Hindlimb muscle (tissue), 1 donor: ENCODE measurements around the gene ARHGAP40. TPM values are rescaled to one million over a fixed set of nuclear protein-coding genes. Genes with fewer than 3 reads are reported as not detected.

Experiments used
- DNase-seq: peaks from one replicate; pipeline ENCODE4 v3.0.0-alpha.2; 2013
- polyA plus RNA-seq: library from polyadenylated mRNA; unstranded; fragments of 120-200 nt; gene quantifications from one replicate; pipeline ENCODE4 v1.2.1, GENCODE V29; 2013; ENCODE audit not compliant: insufficient read length

ARHGAP40 gene
- polyA plus RNA-seq, result 0.09 TPM

- peak; percentile 23 for DNase-seq
These were observed at the start of gene ARHGAP40 for GRCh38 chr20:38601216-38602184. Gene ARHGAP40 (plus strand): TSS chr20:38601809.

- no peak for DNase-seq
These were observed 46.6 kb upstream of the ARHGAP40 start for GRCh38 chr20:38554986-38555385.

- no peak for DNase-seq
These were observed 46.2 kb upstream of the ARHGAP40 start for GRCh38 chr20:38555395-38555794.

- DNase-seq, result no peak
These were observed 44.4 kb upstream of the ARHGAP40 start for GRCh38 chr20:38557174-38557573.

- DNase-seq, result no peak
These were observed 42.8 kb upstream of the ARHGAP40 start for GRCh38 chr20:38558596-38559360.

GRCh38 chr20:38559764-38560163 lies 41.8 kb upstream of the ARHGAP40 start:
- DNase-seq, result no peak

GRCh38 chr20:38563802-38564431 lies 37.7 kb upstream of the ARHGAP40 start:
- no peak for DNase-seq

GRCh38 chr20:38564680-38565079 lies 36.9 kb upstream of the ARHGAP40 start:
- DNase-seq, result no peak

GRCh38 chr20:38566036-38566598 lies 35.5 kb upstream of the ARHGAP40 start:
- no peak for DNase-seq

- DNase-seq, result no peak
These were observed 31.7 kb upstream of the ARHGAP40 start for GRCh38 chr20:38569747-38570525.

GRCh38 chr20:38573413-38573812 lies 28.2 kb upstream of the ARHGAP40 start:
- peak; percentile 40 for DNase-seq

GRCh38 chr20:38579219-38579910 lies 22.2 kb upstream of the ARHGAP40 start:
- DNase-seq, result peak; percentile 50

- no peak for DNase-seq
These were observed 21.7 kb upstream of the ARHGAP40 start for GRCh38 chr20:38579921-38580320.

GRCh38 chr20:38581013-38581412 lies 20.6 kb upstream of the ARHGAP40 start, which contains the start of gene ADIG:
Gene ADIG (plus strand): TSS chr20:38581197. CDS start chr20:38581251, 54 bp downstream.
- no peak for DNase-seq

GRCh38 chr20:38581830-38582358 lies 19.7 kb upstream of the ARHGAP40 start:
- DNase-seq, result no peak

GRCh38 chr20:38583306-38583705 lies 18.3 kb upstream of the ARHGAP40 start:
- DNase-seq, result no peak

- DNase-seq, result no peak
These were observed 17.4 kb upstream of the ARHGAP40 start for GRCh38 chr20:38584099-38584763.

GRCh38 chr20:38585404-38586180 lies 16.0 kb upstream of the ARHGAP40 start:
- DNase-seq, result no peak

GRCh38 chr20:38586181-38586525 lies 15.5 kb upstream of the ARHGAP40 start:
- no peak for DNase-seq
